Activated CD4-positive, alpha-beta T cell treated with anti-CD3 and anti-CD28 coated beads, Interleukin-2, amount 50 U/mL, for 4 hours (primary cell): ENCODE results near the gene UBA1.

ENCODE experiments used
- DNase-seq, 2 experiments: peaks; one replicate each; pipeline ENCODE4 v3.0.0-alpha.2; 2020

Gene UBA1

DNA sequence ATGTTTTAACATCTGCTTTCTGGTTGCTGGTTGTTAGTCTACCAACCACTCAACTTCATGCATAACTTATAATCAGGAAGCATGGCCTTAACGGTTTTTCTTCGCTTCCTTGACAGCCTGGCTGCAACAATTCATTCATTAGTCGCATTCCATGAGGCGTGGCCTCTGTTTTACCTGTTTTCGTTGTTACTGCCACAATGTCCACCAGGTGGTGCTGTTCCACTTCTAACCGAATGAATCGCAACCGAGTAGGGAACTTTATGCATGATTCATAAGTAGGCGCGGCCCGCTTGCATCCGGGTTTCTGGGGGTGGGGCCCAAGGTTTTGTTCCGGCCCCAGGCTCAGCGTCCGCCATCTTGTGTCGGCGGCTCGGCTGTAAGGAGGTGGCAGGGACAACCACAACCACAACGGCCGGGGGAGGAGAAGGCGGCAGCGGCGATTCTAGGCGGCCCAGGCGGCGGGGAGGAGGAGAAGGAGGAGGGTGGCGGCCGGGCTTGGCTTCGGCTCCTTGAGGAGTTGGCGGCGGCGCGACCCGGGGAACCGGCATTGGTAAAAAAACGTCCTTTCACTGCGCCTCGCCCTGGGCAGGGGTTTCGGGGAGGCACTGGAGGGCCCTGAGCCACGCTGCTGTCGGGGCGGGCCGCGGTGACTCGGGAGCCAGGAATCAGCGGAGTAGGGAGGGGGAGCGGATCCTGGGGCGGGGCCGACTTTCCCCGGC is at the start of gene UBA1:
Gene UBA1 (plus strand): TSS at position 355 of the 719 bp plus-strand sequence. CDS start 4,974 bp downstream, outside the sequence.
- DNase-seq, result peak; percentile 89 to 90

GRCh38 chrX:47143894-47144625 is 49.6 kb upstream of the UBA1 start:
- DNase-seq, result peak in 1 of 2 experiments; percentile 4

DNA sequence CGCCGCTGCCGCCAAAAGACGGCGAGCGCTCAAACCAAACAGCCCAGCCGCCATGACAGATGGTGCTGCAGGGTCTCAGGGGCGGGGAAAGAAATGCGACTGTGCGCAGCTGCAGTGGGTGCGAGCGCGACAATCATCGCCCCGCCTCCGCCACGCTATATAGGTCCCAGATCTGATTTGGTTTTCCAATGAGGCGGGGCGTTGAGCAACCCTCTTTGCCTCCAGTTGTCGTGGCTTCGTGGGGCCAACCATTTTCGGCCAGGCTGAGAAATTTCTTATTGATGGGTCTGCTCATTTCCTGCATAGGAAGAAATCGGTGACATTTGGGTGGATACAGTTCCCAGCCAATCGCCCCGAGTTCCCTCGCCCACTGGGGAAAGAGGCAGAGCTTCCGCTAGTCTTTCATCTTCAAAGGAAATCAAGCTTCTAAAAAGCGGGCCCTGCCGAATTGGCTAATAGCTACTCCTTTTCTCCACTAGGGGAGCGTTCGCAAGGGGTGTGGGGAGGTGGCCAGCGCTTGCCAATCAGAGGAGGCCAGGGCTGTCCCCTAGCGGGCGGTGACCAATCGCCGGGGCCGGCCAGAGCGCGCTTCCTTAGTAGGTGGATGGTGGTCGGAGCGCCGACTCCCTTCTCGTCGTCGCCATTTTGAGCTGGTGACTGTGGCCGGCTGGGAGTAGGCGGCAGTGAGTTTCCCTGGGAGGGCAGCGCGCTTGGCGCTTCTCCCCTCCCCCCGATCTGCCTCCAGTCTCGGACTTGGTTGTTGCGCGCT is 48.8 kb upstream of the UBA1 start, which contains the start of the genes NDUFB11 and RBM10:
Gene NDUFB11 (minus strand): TSS at position 77 of the 769 bp plus-strand sequence. CDS start 23 bp downstream, at position 54.
Gene RBM10 (plus strand): TSS at position 596 of the 769 bp plus-strand sequence. CDS start 2,261 bp downstream, outside the sequence.
- peak; percentile 81 to 84 for DNase-seq

GRCh38 chrX:47145395-47146120 is 48.1 kb upstream of the UBA1 start:
- DNase-seq, result no peak

GRCh38 chrX:47146121-47146935 is 47.3 kb upstream of the UBA1 start:
- DNase-seq, result no peak

DNA sequence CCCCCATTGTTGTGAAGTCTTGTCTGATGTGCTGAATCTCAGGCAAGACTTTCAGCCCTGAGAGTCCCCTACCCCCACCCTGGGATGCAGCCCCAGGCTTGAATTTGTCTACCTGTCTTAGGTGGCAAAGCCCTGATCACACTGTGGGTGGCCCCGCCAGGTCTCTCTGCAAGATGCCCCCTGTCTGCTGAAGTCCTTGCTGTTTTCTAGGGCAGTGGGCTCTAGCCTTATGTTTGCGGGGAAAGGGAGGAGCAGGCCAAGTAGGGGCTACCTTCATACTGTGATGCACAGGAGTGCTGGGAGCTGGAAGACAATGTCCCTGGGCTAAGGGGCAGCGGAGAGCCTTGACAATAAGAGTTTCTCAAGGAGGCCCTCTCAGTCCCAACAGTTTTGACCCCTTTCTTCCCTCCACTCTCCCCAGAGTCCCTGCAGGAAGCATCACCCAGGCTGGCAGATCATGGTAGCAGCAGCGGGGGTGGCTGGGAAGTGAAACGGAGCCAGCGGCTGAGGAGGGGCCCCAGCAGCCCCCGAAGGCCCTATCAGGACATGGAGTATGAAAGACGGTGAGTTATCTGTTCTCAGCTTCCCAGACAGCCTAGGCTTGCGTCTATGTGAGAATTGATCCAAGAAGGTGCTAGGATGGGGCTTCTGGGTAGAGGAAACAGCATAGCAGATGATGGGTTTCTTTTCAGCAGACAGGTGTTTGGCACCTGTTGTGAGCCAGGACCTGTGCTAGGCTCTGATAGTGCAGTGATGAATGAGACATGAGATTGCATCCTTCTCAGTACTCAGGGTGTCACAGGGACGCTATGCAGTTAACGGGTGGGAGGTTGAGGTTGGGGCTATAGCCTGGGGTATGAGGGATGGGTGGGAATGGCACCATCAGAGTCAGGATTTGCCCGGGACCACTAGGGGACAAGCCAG is 46.4 kb upstream of the UBA1 start:
- DNase-seq, result no peak

GRCh38 chrX:47148946-47149345 is 44.7 kb upstream of the UBA1 start:
- no peak for DNase-seq

DNA sequence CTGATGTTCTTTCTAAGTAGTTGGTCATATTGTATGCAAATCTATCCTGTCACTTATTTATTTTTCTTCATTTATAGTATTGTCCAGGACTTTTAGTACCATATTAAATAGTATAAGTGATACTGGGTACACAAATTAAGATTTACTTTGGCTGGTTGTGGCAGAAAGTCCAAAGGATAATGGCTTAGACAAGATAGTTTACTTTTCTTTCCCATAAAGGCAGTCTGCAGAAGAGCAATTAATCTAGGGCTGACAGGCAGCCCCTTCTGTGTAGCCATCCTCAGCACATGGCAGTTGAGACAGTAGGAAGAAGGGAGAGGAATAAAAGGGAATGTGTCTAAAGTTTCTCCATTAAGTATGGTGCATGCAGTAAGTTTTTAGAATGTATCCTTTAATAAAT is 42.2 kb upstream of the UBA1 start:
- no peak for DNase-seq

DNA sequence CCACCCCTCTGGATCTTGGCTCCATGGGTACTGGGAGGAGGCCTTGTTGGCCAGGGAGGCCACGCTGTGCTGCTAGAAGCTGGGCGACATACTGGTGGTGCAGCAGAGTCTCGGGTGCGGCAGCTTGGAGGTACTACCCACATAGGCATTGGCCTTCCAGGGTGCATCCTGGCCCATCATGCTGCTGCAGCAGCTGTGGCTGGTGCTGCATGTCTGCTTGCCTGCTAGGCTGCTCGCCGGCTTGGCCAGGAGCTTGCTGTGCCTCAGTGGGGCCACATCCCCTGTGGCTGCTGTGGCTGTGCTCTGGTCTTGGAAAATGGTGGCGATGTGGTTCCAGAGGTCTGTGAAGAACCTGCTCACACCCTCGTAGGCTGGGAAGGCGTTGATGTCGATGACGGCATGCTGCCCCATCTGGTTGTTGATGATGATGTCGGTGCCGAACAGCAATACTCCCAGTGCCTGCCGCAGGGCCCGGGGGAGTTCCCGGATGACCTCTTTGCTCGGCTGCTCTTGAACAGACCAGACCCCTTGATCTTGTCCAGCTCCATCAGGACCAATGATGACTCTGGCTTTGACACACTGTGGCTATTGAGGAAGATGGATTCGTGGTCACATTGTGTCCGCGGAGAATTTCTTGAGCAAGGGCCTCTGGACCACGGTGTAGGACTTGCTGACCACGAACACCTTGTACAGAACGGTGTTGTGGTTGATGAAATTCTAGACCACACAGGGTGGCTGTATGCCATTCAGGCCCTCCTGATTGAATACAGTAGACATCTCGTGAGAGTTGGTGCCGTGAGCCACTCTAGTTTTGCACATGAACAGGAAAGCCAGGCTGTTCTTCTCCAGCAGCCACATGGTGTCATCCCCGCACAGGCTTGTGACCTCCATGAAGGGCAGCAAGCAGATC is 36.8 kb upstream of the UBA1 start:
- DNase-seq, result no peak

DNA sequence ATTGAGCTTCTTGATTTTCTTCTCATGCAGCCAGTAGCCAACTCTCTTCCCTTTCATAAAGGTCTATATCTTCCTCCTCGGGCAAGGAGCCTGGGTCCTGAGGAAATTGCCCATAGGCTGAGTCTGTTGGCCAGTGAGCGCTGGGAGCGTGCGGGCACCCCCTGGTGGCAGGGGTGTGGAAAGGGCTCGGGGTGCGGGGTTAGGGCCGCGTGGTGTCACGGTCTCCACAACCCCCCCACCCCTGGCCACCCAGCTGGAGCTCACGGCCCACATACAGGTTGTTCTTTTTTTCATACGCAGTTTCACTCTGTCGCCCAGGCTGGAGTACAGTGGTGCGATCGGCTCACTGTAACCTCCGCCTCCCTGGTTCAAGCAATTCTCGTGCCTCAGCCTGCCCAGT is 35.5 kb upstream of the UBA1 start:
- DNase-seq, result no peak

- no peak for DNase-seq
Observed at GRCh38 chrX:47158781-47159180, 34.8 kb upstream of the UBA1 start.

GRCh38 chrX:47160781-47161180 is 32.8 kb upstream of the UBA1 start:
- no peak for DNase-seq

DNA sequence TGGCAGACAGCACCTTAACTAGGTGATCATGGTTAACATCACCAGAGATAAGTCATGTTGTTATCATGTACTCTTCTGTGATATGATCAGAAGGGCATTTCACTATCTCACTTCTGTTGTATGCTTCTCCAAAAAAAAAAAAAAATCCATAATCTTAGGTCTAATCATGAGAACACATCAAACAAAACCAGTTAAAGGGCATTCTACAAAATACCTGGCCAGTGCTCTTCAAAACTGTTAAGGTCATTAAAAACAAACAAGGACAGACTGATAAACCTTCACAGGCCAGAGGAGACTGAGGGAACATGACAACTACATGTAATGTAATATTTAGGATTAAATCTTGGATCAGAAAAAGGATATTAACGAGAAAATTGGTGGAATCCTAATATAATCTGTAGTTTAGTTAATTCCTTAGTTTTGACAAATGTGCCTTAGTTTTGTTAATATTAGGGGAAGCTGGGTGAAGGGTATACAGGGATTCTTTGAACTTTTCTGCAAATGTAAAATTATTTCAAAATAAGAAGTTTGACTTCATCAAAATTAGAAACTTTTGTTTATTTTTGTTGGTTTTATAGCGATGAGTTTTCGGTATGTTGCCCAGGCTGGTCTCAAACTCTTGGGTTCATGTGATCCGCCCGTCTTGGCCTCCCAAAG is 30.6 kb upstream of the UBA1 start:
- DNase-seq, result no peak

- no peak for DNase-seq
Observed at GRCh38 chrX:47164420-47164819, 29.2 kb upstream of the UBA1 start.

- DNase-seq, result no peak
Observed at GRCh38 chrX:47166126-47166525, 27.5 kb upstream of the UBA1 start.

DNA sequence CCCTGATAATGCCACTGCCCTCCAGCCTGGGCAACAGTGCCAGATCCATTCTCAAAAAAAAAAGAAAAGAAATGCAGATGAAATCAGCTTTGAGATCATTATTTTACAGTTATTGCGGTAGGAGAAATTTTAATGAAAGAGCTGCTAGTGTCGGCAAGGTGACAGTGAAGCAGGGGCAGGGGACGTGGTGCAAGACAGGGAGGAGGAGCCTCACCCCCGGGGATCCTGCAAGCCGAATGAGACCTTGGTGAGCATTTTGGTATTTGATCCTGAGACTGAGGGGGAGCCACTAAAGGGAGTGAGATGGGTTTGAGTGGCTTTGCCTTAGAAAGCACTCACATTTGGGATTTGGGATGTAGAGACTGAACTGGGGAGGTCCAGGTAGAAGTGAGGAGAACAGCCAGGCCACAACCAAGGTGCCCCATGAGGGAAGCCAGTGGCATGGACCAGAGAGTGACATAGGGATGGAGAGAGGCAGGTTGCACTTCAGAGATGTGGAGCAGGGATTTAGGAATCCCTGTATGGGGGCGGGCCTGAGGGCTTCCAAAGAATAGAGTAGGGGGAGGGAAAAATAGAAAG is 25.0 kb upstream of the UBA1 start:
- DNase-seq, result no peak

GRCh38 chrX:47169273-47169672 is 24.4 kb upstream of the UBA1 start:
- no peak for DNase-seq

DNA sequence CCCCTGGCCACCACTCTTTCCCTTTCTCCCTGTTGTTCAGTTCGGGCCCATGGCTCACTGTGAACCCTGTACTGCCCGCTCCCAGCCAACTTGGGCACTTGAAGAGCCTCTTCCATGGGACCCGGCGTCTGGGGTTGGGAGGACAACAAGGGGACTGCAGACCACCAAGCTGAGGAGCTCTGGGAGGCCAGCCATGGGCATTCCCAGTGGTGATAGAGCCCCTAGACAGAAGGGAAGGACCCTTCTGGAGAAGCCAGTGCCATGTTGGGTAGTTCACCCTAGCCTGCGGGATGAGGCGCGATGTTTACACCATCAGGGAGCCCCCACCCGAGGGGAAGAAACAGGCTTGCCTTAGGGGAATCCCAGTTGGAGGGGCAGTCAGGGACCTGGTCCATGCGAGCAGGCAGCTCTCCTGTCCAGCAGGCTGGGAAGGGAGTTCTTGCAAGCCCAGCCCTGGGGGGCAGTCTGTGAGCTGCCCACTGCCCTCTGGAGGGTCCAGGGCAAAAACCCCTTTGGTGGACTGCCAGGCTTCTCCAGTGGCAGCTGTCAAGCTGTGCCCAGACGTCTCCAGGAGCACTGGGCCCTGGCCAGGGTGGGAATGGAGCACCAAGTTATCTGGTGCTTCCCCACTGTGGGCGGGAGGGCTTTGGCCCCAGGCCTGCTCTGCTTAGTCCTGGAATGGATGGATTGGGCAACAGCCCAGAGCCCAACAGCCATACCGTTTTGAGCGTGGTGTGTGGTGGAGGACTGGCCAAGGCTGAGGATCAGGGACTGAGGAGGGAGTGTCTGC is 23.7 kb upstream of the UBA1 start:
- no peak for DNase-seq
